ENCODE data around the gene SCUBE1.

Gene SCUBE1

DNA sequence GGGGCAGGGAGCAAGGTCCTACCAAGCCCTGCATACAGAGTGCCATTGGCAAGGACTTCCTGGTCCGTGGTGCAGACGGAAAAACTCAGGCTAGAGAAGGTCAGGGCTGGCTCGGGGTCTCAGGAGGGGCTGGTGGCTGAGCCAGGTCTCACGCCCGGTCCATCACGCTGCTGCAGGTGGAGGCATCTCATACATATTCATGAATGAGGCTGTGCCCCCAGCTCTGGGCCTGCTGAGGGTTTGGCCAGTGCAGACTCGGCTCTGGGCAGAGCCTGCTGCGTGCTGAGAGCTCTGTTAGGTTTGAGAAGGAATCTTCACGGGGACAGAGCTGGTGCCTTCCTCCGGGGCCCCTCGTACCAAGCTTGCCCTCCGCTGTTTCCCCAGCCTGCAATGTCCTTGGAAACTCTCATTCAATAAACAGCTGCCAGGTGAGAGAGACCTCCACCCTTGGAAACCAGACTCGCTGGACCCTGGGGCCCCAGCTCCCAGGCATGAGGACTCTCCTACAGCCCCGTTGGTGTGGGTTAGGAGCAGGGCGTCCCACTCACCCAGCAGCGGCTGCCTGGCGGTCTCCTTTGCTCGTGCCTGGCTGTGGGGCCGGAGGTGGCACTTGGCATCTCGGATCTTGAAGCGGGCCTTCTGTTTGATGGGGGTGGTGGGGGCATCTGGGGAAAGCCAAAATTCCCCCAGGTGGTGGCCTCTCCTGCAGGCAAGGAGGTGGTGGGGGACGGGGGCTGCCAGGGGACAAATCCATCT, 122.4 kb downstream of the SCUBE1 start:
- Histone ChIP-seq H3K23ac (ENCODE audit: low read length) (no peak overlapping the region), H3K79me2 (ENCODE audit: control insufficient read depth, insufficient read depth, low read length, poor library complexity) (no peaks in the 10 kb centered on the region), H3K9ac (ENCODE audit: low read length) (no peak overlapping the region), H4K12ac (ENCODE audit: low read depth, low read length) (no peak overlapping the region), H3K14ac (ENCODE audit: low read length) (no peak overlapping the region), H2BK12ac (ENCODE audit: low read length) (no peak overlapping the region), H3K9me3 (ENCODE audit: insufficient read depth, low read depth, low read length) (peaks cover 6% of the 10 kb centered on the region), H4K8ac (ENCODE audit: low read depth, low read length) (no peak overlapping the region), H2BK5ac (ENCODE audit: low read depth, low read length, poor library complexity) (no peak overlapping the region), H4K91ac (ENCODE audit: low read depth, low read length) (no peak overlapping the region), H2AFZ (ENCODE audit: insufficient read depth, low read length, poor library complexity) (no peak overlapping the region), H3K4me3 (ENCODE audit: low read depth, low read length) (no peak overlapping the region), H3K18ac (ENCODE audit: low read length) (no peak overlapping the region), H2BK120ac (ENCODE audit: insufficient read depth, low read length, poor library complexity) (no peak overlapping the region), H3K4me2 (ENCODE audit: low read length) (no peak overlapping the region), H3K4me1 (ENCODE audit: control insufficient read depth in 1 of 2, insufficient read depth in 2 of 2, low read length in 2 of 2) (no peaks in the 10 kb centered on the region), H2AK5ac (ENCODE audit: low read length) (no peak overlapping the region), H3K27ac (ENCODE audit: low read depth, low read length) (no peak overlapping the region), H3K4ac (ENCODE audit: low read depth, low read length) (no peak overlapping the region), H3K36me3 (ENCODE audit: control insufficient read depth in 1 of 2, insufficient read depth in 2 of 2, low read length in 2 of 2) (no peaks in the 10 kb centered on the region), H3K27me3 (ENCODE audit: insufficient read depth, low read length) (no peaks in the 10 kb centered on the region), H3K79me1 (ENCODE audit: low read length) (no peaks in the 10 kb centered on the region)
- WGBS (ENCODE audit: extremely low coverage, insufficient coverage, insufficient read length) = no CpG with 5 or more reads among the region's 22 CpGs
- no peak for DNase-seq

DNA sequence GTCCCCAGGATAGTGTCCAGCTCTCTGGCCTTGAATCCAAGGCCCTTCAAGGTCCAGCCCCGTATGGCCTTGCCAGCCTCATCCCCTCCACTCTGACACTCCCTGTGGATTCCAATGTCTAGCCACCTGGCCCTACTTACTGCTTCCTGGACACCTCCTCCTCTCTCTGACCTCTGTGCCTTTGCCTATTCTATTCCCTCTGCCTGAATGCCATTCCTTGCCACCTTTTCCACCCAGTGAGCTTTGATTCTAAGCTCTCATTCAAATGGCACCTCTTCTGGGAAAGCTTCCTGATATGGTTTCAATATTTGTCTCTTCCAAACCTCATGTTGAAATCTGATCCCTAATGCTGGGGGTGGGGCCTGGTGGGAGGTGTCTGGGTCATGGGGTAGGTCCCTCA, 124.4 kb downstream of the SCUBE1 start:
- Histone ChIP-seq H4K91ac (ENCODE audit: low read depth, low read length) (no peak overlapping the region), H4K12ac (ENCODE audit: low read depth, low read length) (no peak overlapping the region), H3K18ac (ENCODE audit: low read length) (no peak overlapping the region), H3K9me3 (ENCODE audit: insufficient read depth, low read depth, low read length) (peaks cover 8% of the 10 kb centered on the region), H3K23ac (ENCODE audit: low read length) (no peak overlapping the region), H2BK120ac (ENCODE audit: insufficient read depth, low read length, poor library complexity) (no peak overlapping the region), H2AK5ac (ENCODE audit: low read length) (no peak overlapping the region), H3K4ac (ENCODE audit: low read depth, low read length) (no peak overlapping the region), H3K4me1 (ENCODE audit: control insufficient read depth in 1 of 2, insufficient read depth in 2 of 2, low read length in 2 of 2) (no peaks in the 10 kb centered on the region), H4K8ac (ENCODE audit: low read depth, low read length) (no peak overlapping the region), H3K4me2 (ENCODE audit: low read length) (no peak overlapping the region), H3K27ac (ENCODE audit: low read depth, low read length) (no peak overlapping the region), H3K79me1 (ENCODE audit: low read length) (no peaks in the 10 kb centered on the region), H3K9ac (ENCODE audit: low read length) (no peak overlapping the region), H3K4me3 (ENCODE audit: low read depth, low read length) (peak overlapping the region; percentile 13), H2AFZ (ENCODE audit: insufficient read depth, low read length, poor library complexity) (no peak overlapping the region), H3K27me3 (ENCODE audit: insufficient read depth, low read length) (no peaks in the 10 kb centered on the region), H3K79me2 (ENCODE audit: control insufficient read depth, insufficient read depth, low read length, poor library complexity) (no peaks in the 10 kb centered on the region), H2BK12ac (ENCODE audit: low read length) (no peak overlapping the region), H3K14ac (ENCODE audit: low read length) (no peak overlapping the region), H3K36me3 (ENCODE audit: control insufficient read depth in 1 of 2, insufficient read depth in 2 of 2, low read length in 2 of 2) (no peaks in the 10 kb centered on the region), H2BK5ac (ENCODE audit: low read depth, low read length, poor library complexity) (no peak overlapping the region)
- DNase-seq = no peak
- WGBS (ENCODE audit: extremely low coverage, insufficient coverage, insufficient read length) = no CpG with 5 or more reads among the region's 1 CpG

DNA sequence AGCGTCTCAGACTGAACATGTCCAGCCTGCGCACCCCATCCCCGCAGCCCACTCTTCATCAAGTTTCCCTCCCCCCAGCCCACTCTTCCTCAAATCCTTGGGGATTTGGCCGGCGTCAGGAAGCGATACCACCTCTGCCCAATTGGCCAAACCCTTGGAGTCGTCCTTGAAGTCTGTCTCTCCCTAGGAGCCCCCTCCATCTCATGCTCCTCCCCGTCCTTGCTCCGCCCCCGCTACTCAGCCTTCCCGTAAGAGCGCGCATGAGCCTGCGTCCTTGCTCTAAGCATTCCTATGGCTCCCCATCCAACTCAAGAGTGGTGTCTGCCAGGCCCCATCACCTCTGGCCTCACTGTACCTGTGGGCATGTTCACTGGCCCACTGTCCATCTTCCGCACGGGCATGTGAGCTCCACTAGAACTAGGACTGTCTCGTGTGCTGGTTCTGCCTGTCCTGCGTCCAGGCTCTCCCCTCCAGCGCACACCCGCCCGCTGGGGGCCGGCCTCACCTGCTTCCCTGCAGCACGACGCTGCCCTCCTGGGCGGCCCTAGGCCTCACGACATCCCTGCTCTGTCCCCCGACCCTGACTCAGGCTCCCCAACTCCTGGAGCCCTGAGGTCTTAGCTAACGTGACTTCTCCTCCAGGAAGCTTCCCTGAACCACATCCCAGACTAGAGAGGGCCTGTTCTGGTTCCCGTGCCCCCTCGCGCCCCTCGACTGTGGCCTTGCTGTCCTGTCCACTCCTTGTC, 125.7 kb downstream of the SCUBE1 start:
- no peak overlapping the region for H3K27ac ChIP-seq (ENCODE audit: low read depth, low read length)
- no peaks in the 10 kb centered on the region for H3K4me1 ChIP-seq (ENCODE audit: control insufficient read depth in 1 of 2, insufficient read depth in 2 of 2, low read length in 2 of 2)
- H4K91ac ChIP-seq (ENCODE audit: low read depth, low read length) = no peak overlapping the region
- H3K4me3 ChIP-seq (ENCODE audit: low read depth, low read length) = no peak overlapping the region
- H4K12ac ChIP-seq (ENCODE audit: low read depth, low read length) = no peak overlapping the region
- H3K9ac ChIP-seq (ENCODE audit: low read length) = no peak overlapping the region
- H3K9me3 ChIP-seq (ENCODE audit: insufficient read depth, low read depth, low read length) = peaks cover 8% of the 10 kb centered on the region
- H2AFZ ChIP-seq (ENCODE audit: insufficient read depth, low read length, poor library complexity) = no peak overlapping the region
- H2BK120ac ChIP-seq (ENCODE audit: insufficient read depth, low read length, poor library complexity) = no peak overlapping the region
- H2BK12ac ChIP-seq (ENCODE audit: low read length) = no peak overlapping the region
- H3K14ac ChIP-seq (ENCODE audit: low read length) = no peak overlapping the region
- H3K27me3 ChIP-seq (ENCODE audit: insufficient read depth, low read length) = no peaks in the 10 kb centered on the region
- no peak overlapping the region for H4K8ac ChIP-seq (ENCODE audit: low read depth, low read length)
- no peak overlapping the region for H3K4me2 ChIP-seq (ENCODE audit: low read length)
- no peak for DNase-seq
- no peak overlapping the region for H3K23ac ChIP-seq (ENCODE audit: low read length)
- no peak overlapping the region for H3K18ac ChIP-seq (ENCODE audit: low read length)
- no peak overlapping the region for H2AK5ac ChIP-seq (ENCODE audit: low read length)
- no peaks in the 10 kb centered on the region for H3K79me2 ChIP-seq (ENCODE audit: control insufficient read depth, insufficient read depth, low read length, poor library complexity)
- H3K79me1 ChIP-seq (ENCODE audit: low read length) = no peaks in the 10 kb centered on the region
- no peak overlapping the region for H2BK5ac ChIP-seq (ENCODE audit: low read depth, low read length, poor library complexity)
- no CpG with 5 or more reads among the region's 32 CpGs for WGBS (ENCODE audit: extremely low coverage, insufficient coverage, insufficient read length)
- H3K36me3 ChIP-seq (ENCODE audit: control insufficient read depth in 1 of 2, insufficient read depth in 2 of 2, low read length in 2 of 2) = no peaks in the 10 kb centered on the region
- H3K4ac ChIP-seq (ENCODE audit: low read depth, low read length) = no peak overlapping the region

DNA sequence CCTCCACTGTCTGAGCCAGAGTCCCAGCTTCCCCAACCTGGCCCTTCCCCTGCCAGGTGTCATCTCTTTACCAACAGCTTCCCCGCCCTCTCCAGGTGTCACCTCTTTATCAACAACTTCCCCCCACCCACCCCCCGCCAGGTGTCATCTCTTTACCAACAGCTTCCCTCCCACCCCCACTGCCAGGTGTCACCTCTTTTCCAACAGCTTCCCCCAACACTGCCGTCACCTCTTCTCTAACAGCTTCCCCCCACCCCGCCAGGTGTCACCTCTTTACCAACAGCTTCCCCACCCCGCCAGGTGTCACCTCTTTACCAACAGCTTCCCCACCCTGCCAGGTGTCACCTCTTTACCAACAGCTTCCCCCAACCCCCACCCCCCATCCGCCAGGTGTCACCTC, 126.4 kb downstream of the SCUBE1 start:
- Histone ChIP-seq H3K18ac (ENCODE audit: low read length) (no peak overlapping the region), H3K9ac (ENCODE audit: low read length) (no peak overlapping the region), H3K4ac (ENCODE audit: low read depth, low read length) (no peak overlapping the region), H2AFZ (ENCODE audit: insufficient read depth, low read length, poor library complexity) (no peak overlapping the region), H3K4me1 (ENCODE audit: control insufficient read depth in 1 of 2, insufficient read depth in 2 of 2, low read length in 2 of 2) (no peaks in the 10 kb centered on the region), H2BK120ac (ENCODE audit: insufficient read depth, low read length, poor library complexity) (no peak overlapping the region), H3K23ac (ENCODE audit: low read length) (no peak overlapping the region), H2BK12ac (ENCODE audit: low read length) (no peak overlapping the region), H3K4me2 (ENCODE audit: low read length) (no peak overlapping the region), H3K36me3 (ENCODE audit: control insufficient read depth in 1 of 2, insufficient read depth in 2 of 2, low read length in 2 of 2) (no peaks in the 10 kb centered on the region), H4K12ac (ENCODE audit: low read depth, low read length) (no peak overlapping the region), H3K9me3 (ENCODE audit: insufficient read depth, low read depth, low read length) (peaks cover 8% of the 10 kb centered on the region), H2BK5ac (ENCODE audit: low read depth, low read length, poor library complexity) (no peak overlapping the region), H2AK5ac (ENCODE audit: low read length) (no peak overlapping the region), H4K8ac (ENCODE audit: low read depth, low read length) (no peak overlapping the region), H3K14ac (ENCODE audit: low read length) (no peak overlapping the region), H3K79me2 (ENCODE audit: control insufficient read depth, insufficient read depth, low read length, poor library complexity) (no peaks in the 10 kb centered on the region), H3K27me3 (ENCODE audit: insufficient read depth, low read length) (no peaks in the 10 kb centered on the region), H3K79me1 (ENCODE audit: low read length) (no peaks in the 10 kb centered on the region), H3K4me3 (ENCODE audit: low read depth, low read length) (no peak overlapping the region), H4K91ac (ENCODE audit: low read depth, low read length) (no peak overlapping the region), H3K27ac (ENCODE audit: low read depth, low read length) (no peak overlapping the region)
- no CpG with 5 or more reads among the region's 6 CpGs for WGBS (ENCODE audit: extremely low coverage, insufficient coverage, insufficient read length)
- DNase-seq = no peak
